GM12878 (cell line): ENCODE data around the gene JMJD4. TPM values are rescaled to one million over a fixed set of nuclear protein-coding genes. Genes with fewer than 3 reads are reported as not detected.

ENCODE experiments used
- ATAC-seq: fragments of 200-7000 bp; cut with Tn5 transposase; 3 replicates; pipeline ENCODE4 v1.9.1; 2020; ENCODE audit warnings: mild to moderate bottlenecking, moderate library complexity
- BruUV-seq: library from RNA; stranded (reverse); fragments of 400-500 nt; replicated peaks from 2 replicates; lab custom pipeline; 2021; lab: Mats Ljungman, UMichigan
- CTCF ChIA-PET: fragments of 300-600 bp; sonication (Branson Sonifier 250); formaldehyde crosslinking; extraction: SDS; loops from one replicate; lab custom pipeline; 2021; ENCODE audit warnings: inconsistent platforms; lab: Yijun Ruan, JAX
- POLR2A ChIA-PET: fragments of 350-600 bp; formaldehyde crosslinking; extraction: SDS; loops from one replicate; lab custom pipeline; 2021; ENCODE audit warnings: inconsistent platforms; lab: Charles Lee
- RAD21 ChIA-PET: fragments of 300-600 bp; sonication (Branson Sonifier 250); formaldehyde crosslinking; loops from one replicate; lab custom pipeline; 2023; ENCODE audit warnings: antibody characterized with exemption; ENCODE audit not compliant: unreplicated experiment; lab: Charles Lee
- SMC1A ChIA-PET: fragments of 300-600 bp; sonication (Branson Sonifier 250); formaldehyde crosslinking; loops from one replicate; lab custom pipeline; 2023; ENCODE audit not compliant: unreplicated experiment, uncharacterized antibody; lab: Charles Lee
- DNase-seq: peaks from one replicate; pipeline ENCODE4 v3.0.0-alpha.2; 2011; ENCODE audit warnings: low read depth, low spot score
- FAIRE-seq: peaks from 3 replicates; lab custom pipeline; 2011; peaks lifted over from hg19 to GRCh38; lab: Jason Lieb, UNC
- H2AFZ ChIP-seq: 2 replicates; pipeline ENCODE4 v1.6.0; 2011; ENCODE audit warnings: low read depth, low read length, control low read depth; ENCODE audit not compliant: control insufficient read depth
- H3K27ac ChIP-seq: 2 replicates; pipeline ENCODE4 v1.5.1; 2011; ENCODE audit warnings: control low read depth; ENCODE audit not compliant: control insufficient read depth, insufficient read depth
- H3K27me3 ChIP-seq, 2 experiments: replicated peaks in 1 of 2; 2 replicates each; pipeline versions ENCODE4 v1.6.0 to v1.6.1; 2011; ENCODE audit warnings: low read length in 1 of 2; ENCODE audit not compliant: control insufficient read depth in 2 of 2, insufficient read depth in 2 of 2
- H3K36me3 ChIP-seq, 2 experiments: 2 replicates each; pipeline ENCODE4 v1.5.1; 2011; ENCODE audit warnings: low read length in 1 of 2; ENCODE audit not compliant: control insufficient read depth in 2 of 2, insufficient read depth in 2 of 2
- H3K4me1 ChIP-seq: 2 replicates; pipeline ENCODE4 v1.6.1; 2011; ENCODE audit warnings: mild to moderate bottlenecking, low read length, moderate library complexity, mixed read lengths; ENCODE audit not compliant: control insufficient read depth, insufficient read depth
- H3K4me2 ChIP-seq: 2 replicates; pipeline ENCODE4 v1.6.0; 2011; ENCODE audit warnings: control low read depth; ENCODE audit not compliant: control insufficient read depth, insufficient read depth
- H3K4me3 ChIP-seq: fragments of 200-600 bp; sonication (generic); 2 replicates; pipeline ENCODE4 v1.5.1; 2016
- H3K79me2 ChIP-seq: 2 replicates; pipeline ENCODE4 v1.6.0; 2011; ENCODE audit warnings: low read length; ENCODE audit not compliant: control insufficient read depth, insufficient read depth
- H3K9ac ChIP-seq: 2 replicates; pipeline ENCODE4 v1.8.0; 2011; ENCODE audit warnings: low read length, control low read depth, mixed read lengths; ENCODE audit not compliant: control insufficient read depth, insufficient read depth
- H3K9me3 ChIP-seq: replicated peaks from 3 replicates; pipeline ENCODE4 v1.5.1; 2011; ENCODE audit warnings: mild to moderate bottlenecking, low read length; ENCODE audit not compliant: control insufficient read depth, insufficient read depth
- H4K20me1 ChIP-seq: 2 replicates; pipeline ENCODE4 v1.6.0; 2011; ENCODE audit not compliant: control insufficient read depth, insufficient read depth
- BMI1 ChIP-seq: fragments of 450-650 bp; IDR thresholded peaks from 2 replicates; pipeline ENCODE4 v1.6.1; 2016; ENCODE audit warnings: mild to moderate bottlenecking, moderate library complexity, borderline replicate concordance
- CREM ChIP-seq: IDR thresholded peaks from 2 replicates; pipeline ENCODE4 v1.6.1; 2014; ENCODE audit warnings: antibody characterized with exemption, low read depth
- EZH2 ChIP-seq: IDR thresholded peaks from 2 replicates; pipeline ENCODE4 v1.6.1; 2012; ENCODE audit warnings: low read depth, mild to moderate bottlenecking, control low read depth, inconsistent platforms, low read length, borderline replicate concordance; ENCODE audit not compliant: control insufficient read depth
- MLLT1 ChIP-seq: fragments of 450-650 bp; IDR thresholded peaks from 2 replicates; pipeline ENCODE4 v1.6.1; 2016; ENCODE audit warnings: mild to moderate bottlenecking
- MYB ChIP-seq: fragments of 150-350 bp; IDR thresholded peaks from 2 replicates; pipeline ENCODE4 v1.6.1; 2014; ENCODE audit warnings: mild to moderate bottlenecking, low read depth, low read length, borderline replicate concordance
- SIN3A ChIP-seq: IDR thresholded peaks from 2 replicates; pipeline ENCODE4 v1.6.1; 2012; ENCODE audit warnings: low read depth, low read length, improper control_type of control experiment
- SREBF2 ChIP-seq: IDR thresholded peaks from 2 replicates; pipeline ENCODE4 v1.6.1; 2012; ENCODE audit warnings: mild to moderate bottlenecking, low read length
- STAT3 ChIP-seq: IDR thresholded peaks from 2 replicates; pipeline ENCODE4 v1.6.1; 2011; ENCODE audit warnings: low read depth, low read length, improper control_type of control experiment
- USF1 ChIP-seq: IDR thresholded peaks from 2 replicates; pipeline ENCODE4 v1.6.1; 2011; ENCODE audit warnings: borderline replicate concordance, low read depth, mild to moderate bottlenecking, moderate library complexity, mixed read lengths, low read length; ENCODE audit not compliant: insufficient read depth; ENCODE audit errors: extremely low read length
- ZNF207 ChIP-seq: fragments of 450-650 bp; IDR thresholded peaks from 2 replicates; pipeline ENCODE4 v1.6.1; 2014; ENCODE audit warnings: antibody characterized with exemption, mild to moderate bottlenecking, borderline replicate concordance
- WGBS: methylation state at CpG from one replicate; pipeline ENCODE4 v1.1.6; 2016; ENCODE audit warnings: low lambda C conversion rate; ENCODE audit not compliant: insufficient replicate concordance, insufficient coverage; ENCODE audit errors: missing lambda C conversion rate; 5-methylcytosine and 5-hydroxymethylcytosine counted together
- in situ Hi-C: fragments of 300-500 bp; cut with MboI; formaldehyde crosslinking; loops from 9 replicates; pipeline ENCODE4 v1.14.3; 2018; ENCODE audit warnings: mixed read lengths
- intact Hi-C: fragments of 100-400 bp; cut with micrococcal nuclease; formaldehyde crosslinking; loops from one replicate; pipeline ENCODE4 v1.14.2; 2022; ENCODE audit not compliant: unreplicated experiment
- polyA plus RNA-seq, 11 experiments: library from polyadenylated mRNA; depleted of rRNA in 4 of 11; unstranded in 6 of 11; stranded (reverse) in 5 of 11; fragments of >200 nt; fragmentation: Nextera tagmentation in 4 of 11; fragmentation: Illumina TruSeq in 1 of 11; extraction: Ambion mirVana in 4 of 11; extraction: Trizol in 1 of 11; gene quantifications; 1 replicate in 1 of 11; 2 replicates in 10 of 11; pipeline versions ENCODE4 v1.2.1 to v1.2.3, GENCODE V29; 2011 to 2016; ENCODE audit warnings: inconsistent platforms in 2 of 11, missing spikeins in 2 of 11, low read depth in 1 of 11
- total RNA-seq, 4 experiments: library from RNA; depleted of rRNA in 3 of 4; stranded (reverse); fragments of >200 nt in 3 of 4; fragmentation: Illumina TruSeq in 1 of 4; extraction: Trizol in 1 of 4; gene quantifications; 2 replicates each; pipeline versions ENCODE4 v1.2.1 to v1.2.3, GENCODE V29; 2013 to 2021
- TF ChIP-seq, protein P1 (sequence below): fragments of 450-650 bp; IDR thresholded peaks from 2 replicates; pipeline ENCODE4 v1.6.1; 2017; ENCODE audit warnings: mild to moderate bottlenecking, low read depth, inconsistent platforms; ENCODE audit not compliant: poor library complexity, severe bottlenecking

Gene JMJD4
- total and polyA plus RNA-seq, 10 of the 15 experiments (the other 5 are each of a cell fraction or from before 2014, with no cell fraction given): 0.89 to 38.3 (median 18.4) TPM

- TF ChIP-seq STAT3 (no peak), EZH2 (no peak), BMI1 (no peak)
- TF ChIP-seq, protein P1, sequence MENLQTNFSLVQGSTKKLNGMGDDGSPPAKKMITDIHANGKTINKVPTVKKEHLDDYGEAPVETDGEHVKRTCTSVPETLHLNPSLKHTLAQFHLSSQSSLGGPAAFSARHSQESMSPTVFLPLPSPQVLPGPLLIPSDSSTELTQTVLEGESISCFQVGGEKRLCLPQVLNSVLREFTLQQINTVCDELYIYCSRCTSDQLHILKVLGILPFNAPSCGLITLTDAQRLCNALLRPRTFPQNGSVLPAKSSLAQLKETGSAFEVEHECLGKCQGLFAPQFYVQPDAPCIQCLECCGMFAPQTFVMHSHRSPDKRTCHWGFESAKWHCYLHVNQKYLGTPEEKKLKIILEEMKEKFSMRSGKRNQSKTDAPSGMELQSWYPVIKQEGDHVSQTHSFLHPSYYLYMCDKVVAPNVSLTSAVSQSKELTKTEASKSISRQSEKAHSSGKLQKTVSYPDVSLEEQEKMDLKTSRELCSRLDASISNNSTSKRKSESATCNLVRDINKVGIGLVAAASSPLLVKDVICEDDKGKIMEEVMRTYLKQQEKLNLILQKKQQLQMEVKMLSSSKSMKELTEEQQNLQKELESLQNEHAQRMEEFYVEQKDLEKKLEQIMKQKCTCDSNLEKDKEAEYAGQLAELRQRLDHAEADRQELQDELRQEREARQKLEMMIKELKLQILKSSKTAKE: no peak
- TF ChIP-seq, all 136 proteins: peak for 0
Measured at GRCh38 chr1:227747948-227748495, 12.9 kb upstream of the JMJD4 start (continued).

GRCh38 chr1:227747382-227747781 lies 12.3 kb upstream of the JMJD4 start:
- no peak overlapping the region for H3K4me2 ChIP-seq
- H3K79me2 ChIP-seq: no peaks in the 10 kb centered on the region
- ChIA-PET CTCF (no interaction called here), POLR2A (no interaction called here), RAD21 (no interaction called here), SMC1A (no interaction called here)
- no peaks in the 10 kb centered on the region for H3K4me1 ChIP-seq
- FAIRE-seq (no peak), ATAC-seq (no peak), DNase-seq (no peak)
- H3K4me3 ChIP-seq: no peak overlapping the region
- no TSS peak for BruUV-seq
- no peaks in the 10 kb centered on the region for H3K9me3 ChIP-seq
- H4K20me1 ChIP-seq: no peaks in the 10 kb centered on the region
- no peak overlapping the region for H3K27ac ChIP-seq
- intact Hi-C loops (no loop called here), in situ Hi-C loops (no loop called here)
- H3K36me3 ChIP-seq: peaks cover 6 to 8% of the 10 kb centered on the region in 2 experiments; a peak in 3 of 4 replicates
- no peak overlapping the region for H2AFZ ChIP-seq
- no peaks in the 10 kb centered on the region for H3K27me3 ChIP-seq
- over 99% methylated on average over 8 of the region's 8 CpGs for WGBS
- no peak overlapping the region for H3K9ac ChIP-seq
- TF ChIP-seq SREBF2 (no peak), USF1 (no peak), MLLT1 (no peak), CREM (no peak), ZNF207 (no peak), MYB (no peak), SIN3A (no peak)
- TF ChIP-seq, protein P1: no peak
